UCSD-AML1 (cell line): Measurements from ENCODE around the gene LIAS.
A peak's percentile ranks its signal among the peaks of the same experiment; 100 is the strongest.
"Not testable (repeated sequence)": the region's sequence is repeated elsewhere in the genome, so short reads cannot be mapped to it uniquely, and the experiment has no call there.

Source experiments
- DNase-seq: peaks from one replicate; lab custom pipeline; 2025; ENCODE audit not compliant: unreplicated experiment; lab: John Stamatoyannopoulos, UW

The LIAS gene

DNA sequence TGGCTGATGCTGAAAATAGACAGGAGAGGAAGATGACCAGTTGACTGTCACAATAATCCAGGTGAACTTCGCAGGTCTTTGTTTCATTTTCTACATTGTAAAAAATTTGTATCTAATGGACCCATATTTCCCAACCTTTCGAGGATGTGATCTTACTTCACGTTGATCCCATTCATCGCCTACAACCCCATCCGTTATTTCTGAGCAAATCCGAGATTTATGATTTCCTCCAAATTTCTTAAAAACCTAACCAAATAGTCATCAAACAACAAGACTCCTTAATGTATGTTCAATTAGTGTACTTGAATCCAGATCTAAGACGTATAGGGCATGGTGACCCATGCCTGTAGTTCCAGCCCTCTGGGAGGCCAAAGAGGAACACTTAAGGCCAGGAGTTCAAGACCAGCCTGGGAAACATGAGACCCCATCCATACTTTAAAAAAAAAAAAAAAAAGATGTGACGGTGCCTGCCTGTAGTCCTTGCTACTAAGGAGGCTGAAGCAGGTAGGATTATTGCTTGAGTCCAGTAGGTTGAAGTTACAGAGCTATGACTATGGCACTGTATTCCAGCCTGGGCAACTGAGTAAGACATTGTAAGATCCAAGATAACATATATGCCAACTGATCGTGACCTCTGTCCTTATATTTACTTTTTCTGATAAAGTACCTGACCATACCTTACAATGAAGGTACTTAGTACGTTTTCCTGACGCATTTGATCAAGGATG is 5.8 kb upstream of the LIAS start:
- no peak for DNase-seq

DNA sequence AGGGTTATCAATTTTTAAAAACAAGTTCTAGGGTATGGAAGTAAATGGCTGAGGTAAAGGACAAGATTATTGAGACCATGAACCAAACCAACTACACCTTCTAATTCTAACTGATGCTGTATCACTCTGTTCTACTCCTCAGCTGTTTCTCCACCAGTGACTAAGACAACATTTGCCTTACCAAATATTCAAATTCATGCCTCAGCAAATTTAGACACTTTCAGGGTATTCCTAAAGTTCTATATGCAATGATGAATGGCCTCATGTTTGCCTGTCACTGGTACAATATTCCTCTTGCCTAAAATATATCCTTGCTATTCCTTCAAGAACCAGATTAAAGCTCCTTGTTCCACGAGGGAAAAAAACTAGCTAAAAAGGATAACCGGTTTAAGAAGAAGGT is 5.1 kb upstream of the LIAS start:
- DNase-seq, result no peak

GRCh38 chr4:39455486-39455885 is 3.4 kb upstream of the LIAS start:
- DNase-seq, result no peak

DNA sequence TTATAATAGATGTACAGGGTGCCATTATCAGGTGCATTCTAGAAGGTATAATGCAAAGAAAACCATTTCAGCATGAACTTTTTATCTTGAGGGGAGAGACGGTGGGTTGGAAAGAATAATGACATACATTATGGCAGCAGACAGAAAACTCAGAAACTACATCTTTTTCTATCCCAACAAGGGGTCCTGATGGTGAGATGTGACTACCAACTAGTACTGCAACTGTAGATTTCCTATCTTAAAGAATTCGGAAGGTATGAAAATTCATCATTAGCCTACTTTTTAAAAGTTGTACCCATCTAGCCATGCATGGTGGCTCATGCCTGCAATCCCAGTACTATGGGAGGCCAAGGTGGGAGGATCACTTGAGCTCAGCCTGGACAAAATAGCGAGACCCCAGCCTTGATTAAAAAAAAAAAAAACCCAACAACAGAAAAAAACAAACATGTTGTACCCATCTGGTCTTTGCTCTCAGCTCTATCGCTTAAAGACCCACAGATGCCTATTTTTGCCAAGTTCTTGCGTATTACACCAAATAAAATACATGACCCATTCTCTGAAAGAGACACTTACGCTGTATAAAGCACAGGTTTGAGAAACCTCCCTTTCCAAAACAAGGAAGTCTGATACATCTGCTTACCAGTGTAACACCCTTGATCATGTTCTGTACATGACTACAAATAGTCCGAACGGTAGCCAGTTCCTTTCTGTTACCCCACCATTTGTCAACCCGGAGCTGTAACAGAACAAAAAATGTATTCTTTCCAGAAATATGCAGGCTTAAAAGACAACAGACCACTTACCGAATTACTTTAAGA is 1.7 kb upstream of the LIAS start:
- no peak for DNase-seq

- not testable (repeated sequence) for DNase-seq
Measured at GRCh38 chr4:39458161-39458504, 723 bp upstream of the LIAS start.

DNA sequence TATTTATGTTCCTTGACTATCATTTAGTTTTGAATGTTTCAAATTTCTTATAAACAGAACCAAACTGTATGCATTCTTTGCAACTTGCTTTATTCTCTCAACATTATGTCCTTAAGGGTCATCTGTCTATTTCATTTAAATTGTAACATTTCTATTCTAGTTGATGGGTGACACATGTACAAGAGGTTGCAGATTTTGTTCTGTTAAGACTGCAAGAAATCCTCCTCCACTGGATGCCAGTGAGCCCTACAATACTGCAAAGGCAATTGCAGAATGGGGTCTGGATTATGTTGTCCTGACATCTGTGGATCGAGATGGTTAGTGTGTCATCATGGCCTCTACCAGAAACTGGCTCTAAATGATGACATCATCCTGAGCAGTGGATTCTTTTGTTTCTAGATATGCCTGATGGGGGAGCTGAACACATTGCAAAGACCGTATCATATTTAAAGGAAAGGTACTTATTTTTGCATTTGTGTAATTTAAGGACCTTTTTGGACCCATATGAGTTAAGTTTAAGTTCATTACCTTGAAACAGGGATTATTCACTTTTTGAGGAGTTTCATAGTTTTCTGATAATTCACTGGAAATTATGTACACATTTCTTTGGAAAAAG is 6.1 kb downstream of the LIAS start:
- DNase-seq, result no peak

DNA sequence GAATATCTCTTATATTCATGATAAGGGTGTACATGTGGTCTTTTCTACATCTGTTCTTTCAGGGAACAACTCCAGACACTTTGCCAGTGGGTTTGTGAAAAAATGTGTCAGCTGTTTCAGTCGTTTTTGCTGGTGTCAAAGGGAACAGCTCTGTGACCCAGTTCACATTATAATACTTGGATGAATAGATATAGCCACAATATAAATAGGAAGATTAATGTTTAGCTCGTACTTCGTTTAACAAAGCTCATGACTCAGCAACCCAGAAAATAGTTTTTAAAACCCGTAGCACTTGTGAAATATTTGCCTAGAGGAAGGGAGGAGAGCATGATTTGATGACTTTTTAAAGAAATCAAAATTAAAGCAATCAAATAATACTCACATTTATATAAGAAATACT is 7.9 kb downstream of the LIAS start:
- no peak for DNase-seq

DNA sequence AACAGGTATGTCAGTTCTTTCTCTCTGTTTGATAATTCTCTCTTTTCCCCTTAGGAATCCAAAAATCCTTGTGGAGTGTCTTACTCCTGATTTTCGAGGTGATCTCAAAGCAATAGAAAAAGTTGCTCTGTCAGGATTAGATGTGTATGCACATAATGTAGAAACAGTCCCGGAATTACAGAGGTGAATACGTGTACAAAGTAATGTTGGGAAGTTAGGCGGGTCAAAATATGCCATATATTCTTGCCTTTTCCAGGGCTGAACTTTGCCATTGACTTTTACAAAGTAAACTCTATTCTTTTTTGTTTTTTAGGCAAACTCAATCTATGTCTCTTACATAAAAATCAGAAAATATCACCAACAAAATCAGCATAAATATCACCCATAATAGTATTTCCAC is 8.6 kb downstream of the LIAS start:
- no peak for DNase-seq

- DNase-seq, result peak; percentile 22
Measured at GRCh38 chr4:39469429-39470077, 10.7 kb downstream of the LIAS start.

- no peak for DNase-seq
Measured at GRCh38 chr4:39470402-39470801, 11.5 kb downstream of the LIAS start.

DNA sequence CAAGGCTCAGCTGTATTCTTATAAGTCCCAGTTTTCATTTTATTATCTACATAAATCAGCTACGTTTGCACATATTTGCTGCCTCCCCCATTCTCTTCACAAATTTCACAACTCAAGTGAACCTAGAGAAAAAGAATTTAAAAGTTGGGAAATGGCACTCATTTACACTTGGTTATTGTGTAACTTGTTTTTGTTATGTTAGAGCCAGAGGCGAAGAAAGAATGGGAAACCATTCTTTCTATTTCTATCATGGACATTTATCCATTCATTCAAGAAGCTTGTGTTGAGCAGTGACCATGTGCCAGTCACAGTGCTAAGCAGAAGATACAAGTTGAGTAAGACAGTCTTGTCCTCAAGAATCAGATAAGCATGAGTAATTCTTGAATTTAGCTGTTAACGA is 13.5 kb downstream of the LIAS start:
- no peak for DNase-seq

GRCh38 chr4:39476187-39476895 is 17.5 kb downstream of the LIAS start:
- DNase-seq, result no peak

DNA sequence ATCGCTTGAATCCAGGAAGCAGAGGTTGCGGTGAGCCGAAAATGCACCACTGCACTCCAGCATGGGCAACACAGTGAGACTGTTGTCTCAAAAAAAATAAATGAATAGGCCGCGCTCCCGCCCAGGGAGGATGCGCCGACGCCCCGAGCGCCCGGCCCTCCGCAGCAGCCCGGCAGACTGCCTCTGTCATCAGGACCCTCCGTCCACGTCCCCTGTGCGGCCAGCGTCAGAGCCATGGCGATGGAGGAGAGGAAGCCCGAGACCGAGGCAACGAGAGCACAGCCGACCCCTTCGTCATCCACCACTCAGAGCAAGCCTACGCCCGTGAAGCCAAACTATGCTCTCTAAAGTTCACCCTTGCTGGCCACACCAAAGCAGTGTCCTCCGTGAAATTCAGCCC is 21.4 kb downstream of the LIAS start:
- DNase-seq, result no peak

DNA sequence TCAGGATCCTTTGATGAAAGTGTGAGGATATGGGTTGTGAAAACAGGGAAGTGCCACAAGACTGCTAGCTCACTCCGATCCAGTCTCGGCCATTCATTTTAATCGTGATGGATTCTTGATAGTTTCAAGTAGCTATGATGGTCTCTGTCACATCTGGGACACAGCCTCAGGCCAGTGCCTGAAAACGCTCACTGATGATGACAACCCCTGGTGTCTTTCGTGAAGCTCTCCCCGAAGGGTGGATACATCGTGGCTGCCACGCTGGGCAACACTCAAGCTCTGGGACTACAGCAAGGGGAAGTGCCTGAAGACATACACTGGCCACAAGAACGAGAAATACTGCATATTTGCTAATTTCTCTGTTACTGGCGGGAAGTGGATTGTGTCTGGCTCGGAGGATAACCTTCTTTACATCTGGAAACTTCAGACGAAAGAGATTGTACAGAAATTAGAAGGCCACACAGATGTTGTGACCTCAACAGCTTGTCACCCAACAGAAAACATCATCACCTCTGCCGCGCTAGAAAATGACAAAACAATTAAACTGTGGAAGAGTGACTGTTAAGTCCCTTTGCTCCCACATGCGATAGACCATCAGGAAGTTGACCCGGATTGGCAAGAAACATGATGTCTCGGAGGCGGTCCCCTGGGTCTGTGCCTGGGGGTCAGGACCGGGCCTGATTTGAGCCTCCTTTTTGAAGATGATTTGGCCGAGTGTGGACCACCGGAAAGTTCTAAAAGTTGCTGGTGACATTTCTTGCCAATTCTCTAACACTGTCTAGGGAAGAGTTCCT is 22.2 kb downstream of the LIAS start:
- DNase-seq, result no peak

DNA sequence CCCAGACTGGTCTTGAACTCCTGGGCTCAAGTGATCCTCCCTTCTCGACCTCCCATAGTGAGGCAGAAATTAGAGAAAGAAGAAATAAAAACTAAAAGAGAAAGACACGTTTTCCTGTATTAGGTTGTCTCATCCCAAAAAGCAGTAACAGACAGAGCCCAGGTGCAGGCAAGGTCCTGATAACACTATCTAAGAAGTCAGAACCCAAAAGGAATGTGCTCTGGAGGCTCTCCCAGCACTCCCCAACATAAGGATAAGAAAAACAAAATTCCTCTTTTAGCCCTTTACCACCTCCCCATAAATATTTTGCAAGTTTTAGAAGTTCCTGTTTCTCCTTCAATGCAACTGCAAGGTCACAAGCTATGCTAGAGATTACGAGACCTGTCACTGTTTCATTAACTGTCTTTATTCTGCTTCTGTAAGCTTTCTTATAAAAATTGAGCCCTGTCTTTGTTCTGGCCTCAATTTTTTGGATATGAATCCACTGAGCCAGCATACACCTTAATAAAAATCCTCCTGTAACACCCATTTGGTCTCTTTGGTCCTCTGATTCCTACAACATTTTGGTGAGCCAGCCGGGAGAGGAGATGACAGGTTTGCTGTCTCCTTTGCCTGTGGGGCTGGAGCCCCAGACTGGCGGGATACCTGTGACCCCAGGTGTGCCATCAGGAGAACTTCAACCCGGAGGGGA is 25.9 kb downstream of the LIAS start:
- DNase-seq, result no peak

DNA sequence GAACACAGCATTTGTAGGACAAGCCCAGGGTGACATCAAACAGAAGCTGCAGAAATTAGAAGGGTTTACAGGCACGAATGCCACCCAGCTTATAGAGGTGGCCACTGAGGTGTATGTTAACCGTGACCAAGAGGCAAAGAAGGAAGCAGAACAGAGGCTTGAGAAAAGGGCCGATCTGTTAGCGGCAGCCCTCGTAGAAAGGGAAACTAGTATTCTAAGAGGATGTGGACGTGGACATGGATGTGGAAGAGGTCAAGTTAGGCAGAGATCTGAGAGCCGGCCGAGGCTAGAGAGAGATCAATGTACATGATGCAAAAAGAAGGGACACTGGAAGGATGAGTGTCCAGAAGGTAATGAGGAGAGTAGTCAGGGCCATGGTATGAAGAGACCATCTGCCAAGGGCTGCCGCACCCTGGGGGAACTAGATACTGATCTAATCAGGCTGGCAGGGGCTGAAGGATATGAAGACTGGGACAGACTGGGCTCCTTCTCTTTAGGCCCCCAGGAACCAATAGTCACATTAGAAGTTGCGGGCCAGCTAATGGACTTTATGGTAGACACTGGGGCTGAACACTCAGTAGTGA is 27.5 kb downstream of the LIAS start:
- no peak for DNase-seq

DNA sequence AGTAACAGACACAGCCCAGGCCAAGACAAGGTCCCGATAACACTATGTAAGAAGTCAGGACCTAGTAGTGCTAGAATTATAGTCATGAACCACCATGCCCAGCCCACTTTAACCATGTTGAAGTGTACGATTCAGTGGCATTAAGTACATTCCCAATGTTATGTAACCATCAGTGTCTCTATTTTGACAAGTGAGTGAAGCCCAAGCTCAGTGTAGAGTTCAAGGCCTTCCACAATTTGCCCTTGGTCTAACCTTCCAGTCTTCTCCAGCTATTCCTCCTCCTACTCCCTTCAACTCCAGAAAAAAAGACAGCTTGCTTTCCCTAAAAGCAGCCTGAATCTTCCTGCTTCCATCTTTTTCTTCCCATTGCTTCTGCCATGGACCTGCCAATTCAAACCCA is 31.5 kb downstream of the LIAS start:
- DNase-seq, result no peak

DNA sequence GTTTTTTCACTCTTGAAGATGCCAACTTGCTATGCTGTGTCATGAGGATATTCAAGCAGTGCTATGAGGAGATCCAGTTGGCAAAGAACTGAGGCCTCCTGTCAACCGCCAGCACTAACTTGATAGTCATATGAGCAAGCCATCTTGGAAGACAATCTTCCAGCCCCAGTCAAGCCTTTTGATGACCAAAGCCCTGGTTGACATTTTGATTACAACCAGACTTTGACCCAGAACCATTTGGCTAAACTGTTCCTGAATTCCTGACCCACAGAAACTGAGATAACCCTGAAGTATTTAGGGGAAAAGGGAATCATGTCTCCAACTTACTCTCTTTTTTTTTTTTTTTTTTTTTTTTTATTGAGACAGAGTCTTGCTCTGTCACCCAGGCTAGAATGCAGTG is 35.5 kb downstream of the LIAS start:
- DNase-seq, result no peak

DNA sequence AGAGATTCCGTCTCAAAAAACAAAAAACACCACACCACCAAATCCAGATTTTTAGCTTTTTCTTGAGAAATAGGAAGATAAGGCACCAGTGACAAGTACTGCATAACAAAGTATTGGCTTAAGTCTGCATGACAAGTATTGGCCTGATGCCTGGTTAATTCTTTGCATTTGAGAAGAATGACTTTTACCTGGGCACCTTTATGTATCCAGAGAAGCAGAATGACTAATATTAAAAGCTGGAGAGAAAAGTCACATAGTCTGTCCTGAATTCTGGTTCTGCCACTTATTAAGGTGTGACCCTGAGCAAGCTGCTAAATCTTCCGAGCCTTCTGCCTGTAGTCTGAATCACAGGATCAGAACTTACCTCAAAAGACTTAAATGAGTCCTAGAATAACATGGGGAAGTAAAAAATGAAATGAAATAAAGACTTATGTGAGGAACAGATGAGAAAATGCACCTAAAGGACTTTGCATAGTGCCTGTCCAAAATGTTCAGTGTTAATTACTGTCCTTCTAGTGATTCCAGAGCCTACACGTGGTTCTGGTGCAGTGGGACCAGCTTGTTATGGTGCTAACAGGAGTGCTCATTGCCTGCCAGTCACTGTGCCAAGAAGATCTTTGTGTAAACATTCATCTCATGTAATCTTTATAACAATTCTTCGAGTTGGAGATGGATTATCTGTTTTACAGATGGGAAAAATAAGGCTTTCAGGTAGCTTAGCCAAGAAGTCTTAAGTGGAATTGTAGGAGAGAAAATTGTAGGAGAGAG is 36.8 kb downstream of the LIAS start:
- DNase-seq, result no peak
